Activated CD4-positive, alpha-beta T cell treated with anti-CD3 and anti-CD28 coated beads, Interleukin-2, Interleukin-4, amounts not matched to agents 100 ng/mL and 50 ng/mL, durations not matched to agents 16 hours and 8 hours (primary cell): ENCODE results near the gene DIPK1C.

Experiments used
- DNase-seq: peaks from one replicate; pipeline ENCODE4 v3.0.0-alpha.2; 2020; ENCODE audit warnings: low spot score

The DIPK1C gene

GRCh38 chr18:74451148-74451547, 6.0 kb downstream of the DIPK1C start:
- DNase-seq, result no peak

GRCh38 chr18:74450626-74451025, 6.5 kb downstream of the DIPK1C start:
- no peak for DNase-seq

GRCh38 chr18:74447404-74448152, 9.5 kb downstream of the DIPK1C start:
- DNase-seq, result no peak

DNA sequence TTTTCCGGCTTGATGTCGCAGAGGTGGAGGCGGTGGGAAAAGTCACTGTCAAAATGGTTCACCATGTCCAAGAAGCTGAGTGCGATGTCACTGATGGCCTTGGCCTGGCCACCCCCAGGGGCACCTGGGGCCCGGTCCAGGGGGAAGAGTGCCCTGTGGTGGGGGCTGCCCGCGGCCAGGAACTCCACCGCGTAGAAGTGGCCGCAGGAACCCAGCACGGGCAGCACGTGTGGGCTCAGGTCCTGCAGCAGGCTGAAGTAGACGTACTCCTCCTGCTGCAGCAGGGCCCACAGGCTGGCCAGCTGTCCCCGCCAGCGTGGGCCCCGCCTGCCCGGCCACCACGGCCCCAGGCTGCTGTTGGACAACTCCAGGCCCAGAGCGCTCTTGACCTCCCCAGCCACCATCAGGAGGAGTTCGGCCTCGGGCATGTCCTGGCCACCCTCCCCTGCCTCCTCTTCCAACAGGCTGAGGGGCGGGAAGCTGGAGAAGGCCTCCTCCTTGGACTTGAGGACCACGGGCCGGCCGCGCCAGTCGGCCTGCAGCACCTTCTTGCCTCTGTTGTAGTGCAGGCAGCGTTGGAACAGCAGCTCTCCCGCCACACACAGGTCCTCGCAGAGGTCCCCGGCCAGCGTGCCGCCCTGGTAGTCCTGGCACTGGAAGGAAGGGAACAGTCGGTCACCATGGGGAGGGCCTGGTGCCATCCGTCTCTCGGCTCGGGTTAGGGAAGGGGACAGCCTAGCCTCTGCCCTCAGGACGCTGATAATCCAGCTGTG, 10.3 kb downstream of the DIPK1C start:
- no peak for DNase-seq

- no peak for DNase-seq
These were observed 10.9 kb downstream of the DIPK1C start for GRCh38 chr18:74446178-74446577.

DNA sequence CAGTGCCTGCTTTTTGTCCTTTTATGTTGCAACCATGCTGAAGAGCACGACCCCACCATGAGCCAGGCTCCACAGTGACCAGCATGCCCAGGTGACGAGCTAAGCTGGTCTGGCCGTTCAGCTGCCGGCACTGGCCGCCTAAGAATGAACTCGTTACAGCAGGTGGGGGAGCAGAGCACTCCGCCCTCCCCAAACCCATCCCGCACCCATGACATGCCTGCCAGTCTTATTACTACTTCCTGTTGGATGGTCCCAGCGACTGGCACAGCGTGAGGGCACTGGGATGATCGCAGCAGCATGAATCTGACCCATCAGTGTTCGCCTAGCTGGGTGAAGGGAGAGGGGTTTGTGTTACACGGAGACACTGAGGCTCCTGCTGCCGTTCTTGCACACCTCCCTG, 11.5 kb downstream of the DIPK1C start:
- no peak for DNase-seq

GRCh38 chr18:74444104-74444503, 13.0 kb downstream of the DIPK1C start:
- DNase-seq, result no peak

GRCh38 chr18:74440808-74441427, 16.2 kb downstream of the DIPK1C start:
- no peak for DNase-seq

DNA sequence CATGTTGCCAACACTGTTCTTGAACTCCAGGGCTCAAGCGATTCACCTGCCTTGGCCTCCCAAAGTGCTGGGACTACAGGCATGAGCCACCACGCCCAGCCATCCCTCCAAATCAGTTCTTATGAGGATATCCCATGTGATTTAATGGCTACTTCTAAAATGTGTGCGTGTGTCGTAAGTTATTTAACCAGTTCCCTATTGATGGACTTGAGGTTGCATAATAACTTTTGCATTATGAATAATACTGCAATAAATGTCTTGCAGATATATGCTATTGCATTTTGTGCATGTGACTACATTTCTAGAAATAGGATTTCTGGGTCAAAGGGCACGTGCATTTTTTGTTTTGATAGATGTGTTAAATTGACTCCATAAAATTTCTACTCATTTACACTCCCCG, 19.0 kb downstream of the DIPK1C start:
- no peak for DNase-seq

DNA sequence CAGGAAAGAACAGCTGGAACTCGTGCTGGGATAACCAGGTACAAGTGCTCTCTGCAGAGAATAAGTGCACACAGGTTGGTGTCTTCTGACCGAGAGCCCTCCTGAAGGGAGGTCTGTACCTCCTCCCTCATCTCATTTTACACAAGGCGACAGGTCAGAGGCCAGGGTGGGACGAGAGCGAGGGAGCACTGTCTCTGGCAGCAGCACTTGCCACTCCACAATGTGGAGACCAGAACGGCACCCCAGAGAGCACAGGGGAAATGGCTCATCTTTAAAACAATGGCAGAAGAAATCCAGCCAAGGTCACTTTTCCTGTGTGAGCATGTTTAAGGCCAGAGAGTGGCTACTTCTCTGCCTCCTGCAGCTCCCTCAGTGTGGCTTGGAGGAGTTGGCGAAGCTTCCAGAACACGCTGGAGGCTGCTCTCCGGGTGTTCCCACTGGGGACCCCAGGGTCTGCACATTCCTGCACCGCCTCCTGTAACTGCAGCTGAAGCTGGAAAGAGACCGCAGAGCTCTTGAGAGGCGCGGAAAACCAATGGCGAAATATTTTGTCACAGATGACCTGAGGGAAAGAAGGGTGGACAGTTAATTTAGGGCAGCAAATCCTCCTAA, 20.8 kb downstream of the DIPK1C start:
- no peak for DNase-seq

- DNase-seq, result no peak
These were observed 21.4 kb downstream of the DIPK1C start for GRCh38 chr18:74435740-74436139.

DNA sequence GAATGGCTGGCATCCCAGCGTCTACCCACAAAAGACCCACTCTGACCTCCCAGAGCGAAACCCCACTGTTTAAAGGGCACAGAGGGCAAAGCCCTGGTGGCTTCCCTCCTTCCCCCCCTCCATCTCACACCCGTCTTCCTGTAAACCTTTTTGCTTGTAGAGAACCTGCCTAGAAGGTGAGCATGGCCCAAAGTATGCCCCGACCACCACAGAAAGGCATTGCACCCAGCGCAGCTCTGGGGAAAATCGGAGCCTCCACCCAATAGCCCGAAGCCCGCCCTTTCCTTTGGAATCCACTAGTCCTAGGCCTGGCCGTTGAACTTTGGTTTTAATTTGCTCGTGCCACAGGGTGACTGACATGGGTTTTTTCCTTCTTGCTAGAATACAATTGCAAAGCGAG, 22.6 kb downstream of the DIPK1C start:
- no peak for DNase-seq

DNA sequence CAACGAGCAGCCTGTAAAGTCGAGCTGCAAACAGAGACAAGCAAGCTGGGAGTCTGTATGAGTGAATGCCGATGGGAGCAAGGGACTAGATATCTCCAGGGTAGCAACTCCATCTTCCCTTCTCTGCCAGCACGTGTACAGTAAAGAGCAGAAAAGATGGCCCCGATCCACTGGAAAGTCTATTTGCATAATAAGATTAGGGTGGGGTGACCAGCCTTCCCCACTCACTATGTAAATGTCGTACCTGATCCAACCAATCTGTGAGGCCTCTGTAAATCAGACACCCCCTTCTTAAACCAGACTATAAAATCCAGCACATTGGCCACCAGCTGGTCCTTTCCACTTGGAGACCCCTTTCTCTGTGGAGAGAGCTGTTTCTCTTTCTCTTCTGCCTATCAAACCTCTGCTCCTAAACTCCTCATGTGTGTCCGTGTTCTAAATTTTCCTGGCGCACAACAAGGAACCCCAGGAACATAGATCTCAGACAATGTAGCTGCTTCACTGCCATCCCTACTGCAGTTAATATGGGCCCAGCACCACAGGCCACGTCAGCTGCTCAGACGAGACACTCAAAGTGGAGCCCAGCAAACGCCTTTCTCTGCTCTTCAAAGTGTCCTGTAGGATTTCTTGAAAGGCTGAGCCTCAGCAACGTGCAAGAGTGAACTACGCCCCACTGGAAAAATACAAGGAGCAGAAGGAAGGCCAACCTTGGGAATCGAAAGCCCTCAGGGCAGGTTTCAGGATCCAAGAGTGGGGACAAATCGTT, 26.1 kb downstream of the DIPK1C start:
- DNase-seq, result no peak

GRCh38 chr18:74430231-74430630, 26.9 kb downstream of the DIPK1C start:
- no peak for DNase-seq

GRCh38 chr18:74429096-74429495, 28.0 kb downstream of the DIPK1C start:
- no peak for DNase-seq

GRCh38 chr18:74427442-74428112, 29.5 kb downstream of the DIPK1C start:
- no peak for DNase-seq

DNA sequence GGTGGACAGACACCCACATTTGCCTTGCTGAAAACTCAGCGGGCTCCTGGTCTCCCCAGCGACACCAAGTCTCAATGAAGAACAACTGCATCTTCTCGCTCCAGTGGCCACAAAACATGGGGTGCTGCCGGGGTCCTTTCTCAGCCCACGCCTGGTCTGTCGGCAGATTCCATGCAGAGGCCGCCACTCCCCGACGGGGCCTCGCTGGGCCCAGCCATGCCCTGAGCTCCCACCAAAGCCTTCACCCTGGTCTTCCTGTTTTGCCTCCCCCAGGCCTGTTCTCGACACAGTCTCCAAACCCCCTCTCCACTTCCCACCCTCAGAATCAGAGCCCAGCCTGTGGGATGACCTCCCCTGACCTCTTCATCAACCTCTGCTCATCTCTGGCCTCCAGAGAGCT, 31.2 kb downstream of the DIPK1C start:
- no peak for DNase-seq

- no peak for DNase-seq
These were observed 31.9 kb downstream of the DIPK1C start for GRCh38 chr18:74425161-74425560.

- no peak for DNase-seq
These were observed 34.6 kb downstream of the DIPK1C start for GRCh38 chr18:74422541-74422940.

GRCh38 chr18:74420926-74421325, 36.2 kb downstream of the DIPK1C start:
- DNase-seq, result no peak

DNA sequence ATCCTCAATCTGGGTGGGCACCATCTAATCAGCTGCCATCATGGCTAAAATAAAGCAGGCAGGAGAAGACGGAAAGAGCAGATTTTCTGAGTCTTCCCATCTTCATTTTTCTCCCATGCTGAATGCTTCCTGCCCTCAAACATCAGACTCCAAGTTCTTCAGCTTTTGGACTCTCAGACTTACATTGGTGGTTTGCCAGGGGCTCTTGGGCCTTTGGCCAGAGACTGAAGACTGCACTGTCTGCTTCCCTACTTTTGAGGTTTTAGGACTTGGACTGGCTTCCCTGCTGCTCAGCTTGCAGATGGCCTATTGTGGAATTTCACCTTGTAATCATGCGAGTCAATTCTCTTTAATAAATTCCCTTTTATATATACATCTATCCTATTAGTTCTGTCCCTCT, 36.6 kb downstream of the DIPK1C start:
- no peak for DNase-seq
